ENCODE data around the gene ZNF45.

The ZNF45 gene

DNA sequence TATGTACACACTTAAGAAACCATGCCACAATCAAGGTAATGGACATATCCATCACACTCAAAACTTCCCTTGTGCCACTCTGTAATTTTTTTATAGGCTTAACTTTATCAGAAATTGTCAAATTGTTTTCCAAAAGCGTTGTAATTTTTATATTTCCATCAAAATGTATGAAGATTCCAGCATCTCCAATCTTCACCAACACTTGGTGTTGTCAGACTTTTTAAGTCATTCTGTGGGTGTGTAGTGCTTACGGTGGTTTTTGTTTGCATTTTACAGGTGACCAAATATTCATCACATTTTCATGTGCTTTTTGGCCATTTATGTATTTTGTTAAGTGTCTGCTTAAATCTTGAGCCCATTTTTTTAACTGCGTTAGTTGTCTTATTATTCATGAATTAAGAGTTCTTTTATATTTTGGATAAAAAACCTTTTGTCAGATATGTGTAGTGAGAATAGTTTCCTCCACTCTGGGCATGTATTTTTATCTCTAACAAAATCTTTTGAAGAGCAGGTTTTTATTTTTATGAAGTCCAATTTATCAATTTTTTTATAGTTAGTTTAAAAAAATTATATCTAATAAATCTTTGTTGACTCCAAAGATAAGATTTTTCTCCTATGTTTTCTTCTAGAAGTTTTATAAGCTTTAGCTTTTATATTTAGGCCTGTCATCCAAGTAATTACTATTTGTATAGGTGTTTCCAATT lies 4.6 kb upstream of the ZNF45 start:
- Mint-ChIP-seq H3K27me3 (peaks cover 14% of the 10 kb centered on the region), H3K27ac (no peak overlapping the region), H3K36me3 (no peaks in the 10 kb centered on the region), H3K4me3 (no peak overlapping the region), H3K9me3 (peaks cover 11% of the 10 kb centered on the region), H3K4me1 (no peaks in the 10 kb centered on the region)
- no peak for ATAC-seq

DNA sequence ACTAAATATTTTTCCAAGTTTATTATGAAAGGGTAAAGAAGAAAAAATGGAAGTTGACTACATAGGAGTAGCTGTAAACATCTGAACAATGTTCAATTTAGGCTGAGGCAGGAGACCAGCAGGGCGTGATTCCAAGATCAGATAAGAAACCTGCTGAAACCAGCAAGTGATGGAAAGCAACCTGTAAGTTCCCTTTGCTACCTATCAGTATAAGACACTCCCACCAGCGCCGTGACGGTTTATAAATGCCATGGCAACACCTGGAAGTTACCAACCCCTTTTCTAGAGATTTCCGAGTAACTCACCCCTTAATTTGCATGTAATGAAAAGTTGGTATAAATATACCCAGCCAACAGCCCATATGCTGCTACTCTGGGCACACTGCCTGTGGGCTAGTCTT lies 1.1 kb upstream of the ZNF45 start:
- no peak overlapping the region for H3K4me3 Mint-ChIP-seq
- ATAC-seq: no peak
- peaks cover 4% of the 10 kb centered on the region for H3K9me3 Mint-ChIP-seq
- peaks cover 26% of the 10 kb centered on the region for H3K36me3 Mint-ChIP-seq
- no peak overlapping the region for H3K27ac Mint-ChIP-seq
- peaks cover 17% of the 10 kb centered on the region for H3K4me1 Mint-ChIP-seq
- no peaks in the 10 kb centered on the region for H3K27me3 Mint-ChIP-seq

DNA sequence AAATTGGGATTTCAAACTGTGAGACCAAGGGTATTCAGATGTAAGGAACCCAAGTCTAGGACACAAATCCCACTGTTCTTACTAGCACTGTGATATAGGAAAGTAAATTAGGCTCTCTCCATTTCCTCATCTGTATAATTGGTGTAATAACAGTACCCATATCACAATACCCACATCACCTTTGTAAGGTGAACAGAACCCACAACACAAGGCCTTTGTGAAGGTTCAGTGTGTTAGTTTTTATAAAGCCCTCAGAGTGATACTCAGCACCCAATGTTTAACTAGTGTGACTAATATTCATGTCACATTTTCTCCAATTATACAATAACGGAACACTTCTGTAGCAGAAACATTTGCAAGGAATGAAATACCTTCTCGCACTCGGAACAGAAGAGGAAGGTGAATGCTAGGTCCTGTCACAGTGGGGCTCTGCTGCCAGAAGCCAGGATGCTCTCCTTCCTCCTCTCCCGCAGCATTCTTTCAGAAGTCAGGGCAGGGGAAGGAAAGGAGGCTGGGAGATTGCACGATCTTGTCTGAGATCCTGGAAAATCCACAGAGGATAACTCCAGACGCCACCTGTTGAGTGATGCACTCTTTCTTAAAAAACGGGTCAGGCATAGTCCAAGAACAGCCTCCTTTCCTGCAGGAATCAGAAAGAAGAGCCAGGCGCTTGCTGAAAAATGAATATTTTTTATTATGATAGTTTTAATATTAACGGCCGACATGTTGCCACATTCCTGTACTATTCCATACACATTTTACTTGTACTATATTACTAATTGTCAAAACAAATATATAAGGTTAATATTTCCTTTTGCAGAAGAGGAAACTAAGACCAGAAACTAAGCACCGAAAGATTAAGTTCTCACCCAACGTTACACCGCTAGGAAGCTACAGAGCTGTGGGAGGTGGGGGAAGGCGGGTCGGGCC lies 762 bp downstream of the ZNF45 start:
- Mint-ChIP-seq H3K36me3 (peaks cover 45% of the 10 kb centered on the region), H3K27me3 (no peaks in the 10 kb centered on the region)
- ATAC-seq: no peak

DNA sequence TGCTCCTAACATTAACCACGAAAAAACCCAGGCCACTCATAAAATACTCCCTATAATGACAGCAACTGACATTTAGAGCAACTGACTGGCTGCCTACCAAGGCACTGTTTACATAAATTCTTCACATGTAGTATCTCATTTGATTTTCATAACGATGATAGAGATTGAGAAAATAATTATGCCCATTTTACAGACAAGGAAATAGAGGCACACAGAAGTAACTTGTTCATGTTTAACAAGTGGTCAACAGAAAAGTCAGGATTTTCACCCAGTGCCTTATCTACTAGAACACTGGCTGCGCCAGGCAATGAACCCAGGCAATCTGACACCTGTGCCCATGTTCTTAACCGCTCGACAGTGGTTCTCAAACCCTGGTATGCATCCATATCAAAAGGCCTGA lies 6.3 kb downstream of the ZNF45 start:
- H3K9me3 Mint-ChIP-seq: peaks cover 8% of the 10 kb centered on the region
- ATAC-seq: no peak
- no peaks in the 10 kb centered on the region for H3K27me3 Mint-ChIP-seq
- H3K36me3 Mint-ChIP-seq: peaks cover 95% of the 10 kb centered on the region
- H3K27ac Mint-ChIP-seq: no peak overlapping the region
- H3K4me3 Mint-ChIP-seq: no peak overlapping the region
- peaks cover 10% of the 10 kb centered on the region for H3K4me1 Mint-ChIP-seq

More for the DNA sequence above, 762 bp downstream of the ZNF45 start:
- Mint-ChIP-seq H3K4me3 (peak overlapping the region; percentile 94), H3K4me1 (peaks cover 17% of the 10 kb centered on the region), H3K27ac (peak overlapping the region; percentile 90), H3K9me3 (no peaks in the 10 kb centered on the region)

DNA sequence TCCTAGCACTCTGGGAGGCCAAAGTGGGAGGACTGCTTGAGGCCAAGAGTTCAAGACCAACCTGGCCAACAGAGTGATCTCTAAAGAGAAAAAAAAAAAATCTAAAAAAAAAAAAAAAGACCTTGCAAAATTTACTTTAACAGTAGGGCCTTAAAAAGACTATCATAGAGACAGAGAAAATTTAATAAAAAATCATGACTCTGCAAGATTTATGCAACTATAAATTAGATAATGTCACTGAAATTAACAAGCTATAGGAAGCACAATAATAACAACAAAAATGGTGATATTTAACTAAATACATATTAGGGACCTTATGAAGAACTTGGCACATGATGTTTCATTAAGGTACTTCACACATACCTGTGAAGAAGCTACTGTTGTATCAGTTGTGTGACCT lies 11.2 kb downstream of the ZNF45 start:
- no peak for ATAC-seq
- Mint-ChIP-seq H3K27ac (no peak overlapping the region), H3K9me3 (peaks cover 17% of the 10 kb centered on the region), H3K27me3 (no peaks in the 10 kb centered on the region), H3K4me1 (no peaks in the 10 kb centered on the region), H3K36me3 (peaks cover 98% of the 10 kb centered on the region), H3K4me3 (no peak overlapping the region)

DNA sequence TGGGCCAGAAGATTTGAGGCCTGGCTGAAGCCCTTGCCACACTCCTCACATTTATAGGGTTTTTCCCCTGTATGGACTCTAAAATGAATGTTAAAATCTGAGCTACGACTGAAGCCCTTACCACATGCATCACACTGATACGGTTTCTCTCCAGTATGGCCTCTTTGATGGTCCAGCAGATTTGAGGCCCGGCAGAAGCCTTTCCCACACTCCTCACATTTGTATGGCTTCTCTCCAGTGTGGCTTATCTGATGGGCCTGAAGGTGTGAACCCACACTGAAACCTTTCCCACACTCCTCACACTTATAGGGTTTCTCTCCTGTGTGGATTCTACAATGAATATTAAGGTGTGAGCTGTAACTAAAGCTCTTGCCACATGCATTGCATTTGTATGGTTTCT lies 21.0 kb downstream of the ZNF45 start:
- Mint-ChIP-seq H3K27ac (no peak overlapping the region), H3K36me3 (peaks cover 72% of the 10 kb centered on the region), H3K4me3 (no peak overlapping the region), H3K4me1 (no peaks in the 10 kb centered on the region), H3K9me3 (peaks cover 31% of the 10 kb centered on the region), H3K27me3 (no peaks in the 10 kb centered on the region)
- ATAC-seq: no peak

DNA sequence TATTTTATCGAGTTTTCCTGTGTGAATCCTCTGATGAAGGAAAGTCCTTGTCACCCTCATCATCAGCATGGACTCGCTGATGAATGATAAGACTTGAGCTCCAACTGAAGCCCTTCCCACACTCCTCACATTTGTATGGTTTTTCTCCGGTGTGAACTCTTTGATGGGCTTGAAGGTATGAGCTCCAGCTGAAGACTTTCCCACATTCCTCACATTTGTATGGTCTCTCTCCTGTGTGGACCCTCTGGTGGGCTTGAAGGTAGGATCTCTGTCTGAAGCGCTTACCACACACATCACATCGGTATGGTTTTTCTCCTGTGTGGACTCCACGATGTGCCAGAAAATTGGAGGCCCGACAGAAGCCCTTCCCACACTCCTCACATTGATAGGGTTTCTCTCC lies 21.7 kb downstream of the ZNF45 start:
- H3K27me3 Mint-ChIP-seq: no peaks in the 10 kb centered on the region
- H3K4me3 Mint-ChIP-seq: no peak overlapping the region
- H3K9me3 Mint-ChIP-seq: peaks cover 34% of the 10 kb centered on the region
- no peak overlapping the region for H3K27ac Mint-ChIP-seq
- ATAC-seq: no peak
- H3K4me1 Mint-ChIP-seq: no peaks in the 10 kb centered on the region
- peaks cover 69% of the 10 kb centered on the region for H3K36me3 Mint-ChIP-seq

DNA sequence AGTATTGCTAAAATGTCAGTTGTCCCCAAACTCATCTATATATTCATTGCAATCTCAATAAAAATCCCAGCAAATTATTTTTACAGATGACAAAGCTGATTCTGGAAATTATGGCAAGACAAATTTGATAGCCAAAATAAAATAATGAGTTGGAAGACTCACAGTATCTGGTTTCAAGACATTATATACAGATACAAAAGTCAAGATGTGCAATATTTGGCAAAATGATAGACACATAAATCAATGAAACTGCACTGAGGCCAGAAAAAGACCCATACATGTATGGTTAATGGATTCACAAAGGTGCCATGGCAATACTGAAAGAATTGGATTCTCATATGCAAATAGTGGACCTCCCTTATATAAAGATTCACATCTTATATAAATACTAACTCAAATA lies 24.2 kb downstream of the ZNF45 start:
- peaks cover 65% of the 10 kb centered on the region for H3K36me3 Mint-ChIP-seq

DNA sequence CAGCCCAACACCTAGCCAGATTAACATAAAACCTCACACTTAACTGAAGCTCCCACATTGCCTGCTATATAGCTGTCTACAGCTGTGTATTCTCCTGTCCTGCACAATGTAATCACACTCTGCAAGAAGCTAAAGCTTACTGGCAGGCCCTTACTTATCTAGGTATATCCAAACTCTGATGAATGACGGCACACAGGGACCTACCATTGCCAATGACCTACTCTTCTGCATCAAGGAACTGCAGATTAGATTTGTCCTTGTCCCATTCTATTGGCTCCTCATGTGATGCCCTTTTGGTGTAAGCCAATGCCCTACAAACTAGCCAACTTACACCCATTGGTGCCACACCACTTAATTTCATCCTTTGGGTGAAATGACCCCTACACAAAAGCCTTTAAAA lies 26.4 kb downstream of the ZNF45 start:
- peaks cover 59% of the 10 kb centered on the region for H3K36me3 Mint-ChIP-seq

More for the DNA sequence above, 24.2 kb downstream of the ZNF45 start:
- no peak for ATAC-seq
- H3K27me3 Mint-ChIP-seq: no peaks in the 10 kb centered on the region
- H3K9me3 Mint-ChIP-seq: peaks cover 46% of the 10 kb centered on the region
- H3K4me1 Mint-ChIP-seq: no peaks in the 10 kb centered on the region
- H3K27ac Mint-ChIP-seq: no peak overlapping the region
- no peak overlapping the region for H3K4me3 Mint-ChIP-seq

DNA sequence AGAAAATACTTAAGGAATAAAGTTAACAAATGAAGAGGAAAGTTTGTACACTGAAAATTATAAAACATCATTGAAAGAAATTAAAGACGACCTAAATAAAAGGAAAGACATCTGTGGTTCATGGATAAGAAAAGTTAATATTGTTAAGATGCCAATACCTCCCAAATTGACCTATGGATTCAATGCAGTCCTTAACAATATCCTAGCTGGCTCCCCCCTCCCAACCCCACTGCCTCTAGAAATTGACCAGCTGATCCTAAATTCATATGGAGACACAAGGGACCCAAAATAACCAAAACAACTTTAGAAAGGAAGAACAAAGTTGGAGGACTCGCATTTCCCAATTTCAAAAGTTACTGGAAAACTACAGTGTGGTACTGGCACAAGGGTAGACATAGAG lies 28.3 kb downstream of the ZNF45 start:
- Mint-ChIP-seq H3K4me3 (no peak overlapping the region), H3K9me3 (peaks cover 45% of the 10 kb centered on the region), H3K36me3 (peaks cover 61% of the 10 kb centered on the region), H3K27ac (no peak overlapping the region), H3K27me3 (no peaks in the 10 kb centered on the region), H3K4me1 (peaks cover 7% of the 10 kb centered on the region)
- no peak for ATAC-seq

More for the DNA sequence above, 26.4 kb downstream of the ZNF45 start:
- no peak for ATAC-seq
- H3K4me3 Mint-ChIP-seq: no peak overlapping the region
- peaks cover 46% of the 10 kb centered on the region for H3K9me3 Mint-ChIP-seq
- no peak overlapping the region for H3K27ac Mint-ChIP-seq
- H3K27me3 Mint-ChIP-seq: no peaks in the 10 kb centered on the region
- H3K4me1 Mint-ChIP-seq: no peaks in the 10 kb centered on the region

DNA sequence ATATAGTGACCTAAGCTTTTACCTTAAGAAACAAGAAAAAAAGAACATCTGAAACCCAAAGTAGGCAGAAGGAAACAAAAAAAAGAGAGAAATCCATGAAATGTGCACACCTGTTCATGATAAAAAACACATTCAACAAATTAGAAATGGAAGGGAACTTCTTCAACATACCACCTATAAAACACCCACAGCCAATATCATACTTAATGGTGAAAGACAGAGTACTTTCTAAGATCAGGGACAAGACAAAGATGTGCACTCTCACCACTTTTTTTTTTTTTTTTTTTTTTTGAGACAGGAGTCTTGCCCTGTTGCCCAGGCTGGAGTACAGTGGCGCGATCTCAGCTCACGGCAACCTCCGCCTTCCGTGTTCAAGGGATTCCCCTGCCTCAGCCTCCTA lies 29.2 kb downstream of the ZNF45 start:
- peaks cover 14% of the 10 kb centered on the region for H3K4me1 Mint-ChIP-seq
- H3K4me3 Mint-ChIP-seq: no peak overlapping the region
- peaks cover 49% of the 10 kb centered on the region for H3K9me3 Mint-ChIP-seq
- peaks cover 67% of the 10 kb centered on the region for H3K36me3 Mint-ChIP-seq
- H3K27ac Mint-ChIP-seq: no peak overlapping the region
- no peaks in the 10 kb centered on the region for H3K27me3 Mint-ChIP-seq
- ATAC-seq: no peak

DNA sequence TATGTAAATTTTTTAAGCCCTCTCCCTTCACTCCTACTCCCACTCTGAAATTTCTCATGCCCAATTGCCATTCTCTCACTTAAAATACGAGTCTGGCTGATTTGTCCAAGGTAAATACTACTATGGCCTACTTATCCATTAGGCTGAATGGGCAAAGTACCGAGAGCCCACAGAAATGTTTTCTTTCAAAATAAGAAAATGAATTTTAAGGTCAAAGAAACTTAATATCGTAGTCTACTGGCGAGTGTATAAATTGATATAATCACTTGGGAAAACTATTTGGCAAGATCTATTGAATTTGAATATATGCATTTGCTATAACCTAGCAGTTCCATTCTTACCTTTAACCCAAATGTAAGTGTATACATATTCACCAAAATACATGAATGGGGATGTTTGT lies 32.7 kb downstream of the ZNF45 start:
- H3K4me3 Mint-ChIP-seq: peak overlapping the region; percentile 91
- H3K36me3 Mint-ChIP-seq: peaks cover 74% of the 10 kb centered on the region
- peak overlapping the region; percentile 81 for H3K27ac Mint-ChIP-seq
- no peak for ATAC-seq
- no peaks in the 10 kb centered on the region for H3K27me3 Mint-ChIP-seq
- peaks cover 32% of the 10 kb centered on the region for H3K9me3 Mint-ChIP-seq
- peaks cover 14% of the 10 kb centered on the region for H3K4me1 Mint-ChIP-seq

DNA sequence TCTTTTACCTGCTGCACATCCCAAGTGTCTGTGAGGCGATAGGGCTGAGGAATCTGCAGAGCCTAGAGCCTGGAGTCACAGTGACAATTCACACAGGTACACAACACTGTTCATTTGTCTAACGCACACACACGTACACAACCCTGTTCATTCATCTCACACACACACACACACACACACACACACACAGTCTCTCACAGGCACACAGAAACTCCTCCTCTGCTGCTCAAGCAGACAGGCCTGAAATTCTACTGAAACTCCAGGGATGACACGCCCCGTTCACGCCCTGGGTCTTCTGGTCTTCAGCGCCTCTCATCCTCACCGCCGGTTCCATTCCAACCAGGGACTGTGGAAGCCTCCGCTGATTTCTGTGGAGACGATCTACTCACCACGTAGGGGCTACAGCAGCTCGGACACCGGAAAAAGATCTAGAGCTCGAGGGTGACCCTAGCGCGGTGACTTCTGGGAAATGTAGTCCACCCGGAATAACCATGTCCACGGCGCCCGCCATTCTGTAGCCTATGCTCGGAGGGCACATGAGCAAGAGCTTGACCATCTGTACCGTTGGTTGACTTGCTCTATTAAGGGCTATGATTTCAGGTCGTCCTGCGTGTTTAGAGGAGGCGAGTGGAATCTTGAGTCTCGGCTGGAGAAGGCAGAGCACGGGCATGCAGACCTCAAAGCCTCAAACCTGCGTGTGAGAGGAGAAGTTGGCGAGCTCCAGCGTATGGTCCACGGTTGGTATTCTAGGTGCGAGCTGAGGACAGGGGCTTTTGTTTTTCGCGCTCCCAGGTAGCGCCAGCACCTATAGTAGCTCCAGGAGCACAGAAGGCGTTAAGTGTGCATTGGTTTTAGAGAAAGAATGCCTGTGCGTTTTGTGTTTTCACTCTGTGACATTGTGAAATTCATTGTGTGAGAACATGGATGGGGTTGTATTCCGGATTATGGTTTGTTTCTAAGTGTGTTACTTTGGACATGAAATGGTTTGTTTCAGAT lies 33.4 kb downstream of the ZNF45 start:
- Mint-ChIP-seq H3K4me1 (peaks cover 14% of the 10 kb centered on the region), H3K27ac (peak overlapping the region; percentile 81), H3K27me3 (no peaks in the 10 kb centered on the region), H3K9me3 (peaks cover 26% of the 10 kb centered on the region), H3K36me3 (peaks cover 74% of the 10 kb centered on the region), H3K4me3 (peak overlapping the region; percentile 91)
- ATAC-seq: peak; percentile 96

DNA sequence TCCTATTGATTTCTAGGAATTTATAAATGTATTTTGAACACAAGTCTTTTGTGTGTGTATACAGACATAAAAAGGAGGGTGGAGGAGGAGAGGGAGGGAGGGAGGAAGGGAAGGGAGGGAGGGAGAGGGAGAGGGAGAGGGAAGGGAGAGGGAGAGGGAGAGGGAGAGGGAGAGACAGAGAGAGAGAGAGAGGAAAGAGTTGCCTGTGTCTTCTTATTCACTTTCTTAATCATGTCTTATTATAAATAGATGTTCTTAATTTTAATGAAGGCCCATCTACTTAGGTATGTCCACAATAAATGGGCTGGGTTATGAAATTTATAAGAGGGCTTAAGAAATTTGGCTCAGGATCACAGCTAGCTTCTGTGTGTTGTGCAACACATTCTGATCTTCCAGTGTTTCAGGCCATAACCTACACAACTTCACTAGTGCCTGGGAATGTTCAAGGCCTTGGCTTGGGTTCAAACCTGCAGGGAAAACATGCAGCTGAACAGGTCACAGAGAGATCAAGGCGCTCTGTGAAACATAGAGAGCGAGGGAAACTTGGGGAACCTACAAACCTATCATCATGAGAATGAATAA lies 39.3 kb downstream of the ZNF45 start:
- H3K36me3 Mint-ChIP-seq: peaks cover 50% of the 10 kb centered on the region
- no peaks in the 10 kb centered on the region for H3K27me3 Mint-ChIP-seq
- no peak for ATAC-seq
- H3K27ac Mint-ChIP-seq: no peak overlapping the region
- no peaks in the 10 kb centered on the region for H3K4me1 Mint-ChIP-seq
- H3K4me3 Mint-ChIP-seq: no peak overlapping the region
- peaks cover 10% of the 10 kb centered on the region for H3K9me3 Mint-ChIP-seq

Data from stimulated activated memory B cell treated with anti-CD40 and anti-IgM and Interleukin-4, amounts not matched to agents 10 μg/mL and 1 μg/mL and 100 μg/mL, for 72 hours (primary cell).